T-helper 1 cell (primary cell): Measurements from ENCODE around the gene CAPN9.
"Not testable (repeated sequence)": the region's sequence is repeated elsewhere in the genome, so short reads cannot be mapped to it uniquely, and the experiment has no call there.

Experiments
- DNase-seq, 5 donors: peaks; one replicate each; pipeline ENCODE4 v3.0.0-alpha.2; 2012 to 2020

Gene CAPN9

GRCh38 chr1:230826166-230826875 lies 79.1 kb downstream of the CAPN9 start:
- no peak for DNase-seq

- no peak for DNase-seq
Observed at GRCh38 chr1:230827081-230827681, 80.0 kb downstream of the CAPN9 start.

DNA sequence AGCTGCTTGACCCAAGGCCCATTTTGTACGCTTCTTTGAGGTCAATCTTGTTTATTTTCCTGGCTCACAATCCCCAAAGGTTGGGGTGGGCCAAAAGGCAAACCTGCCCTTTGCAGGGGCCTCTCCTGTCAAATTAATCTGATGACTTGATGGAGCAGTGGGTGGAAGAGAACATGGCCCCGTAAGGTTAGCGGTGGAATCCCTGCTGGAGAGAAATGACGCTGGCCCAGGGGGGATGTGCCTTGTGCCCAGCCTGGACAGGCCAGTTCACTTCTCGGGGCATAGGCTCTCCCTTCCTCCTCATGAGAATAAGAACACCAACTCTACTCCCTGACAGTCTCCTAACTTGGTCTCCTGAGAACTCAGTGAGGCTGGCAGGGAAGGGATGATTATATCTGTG lies 80.6 kb downstream of the CAPN9 start:
- DNase-seq: no peak

GRCh38 chr1:230828421-230828820 lies 81.2 kb downstream of the CAPN9 start:
- no peak for DNase-seq

DNA sequence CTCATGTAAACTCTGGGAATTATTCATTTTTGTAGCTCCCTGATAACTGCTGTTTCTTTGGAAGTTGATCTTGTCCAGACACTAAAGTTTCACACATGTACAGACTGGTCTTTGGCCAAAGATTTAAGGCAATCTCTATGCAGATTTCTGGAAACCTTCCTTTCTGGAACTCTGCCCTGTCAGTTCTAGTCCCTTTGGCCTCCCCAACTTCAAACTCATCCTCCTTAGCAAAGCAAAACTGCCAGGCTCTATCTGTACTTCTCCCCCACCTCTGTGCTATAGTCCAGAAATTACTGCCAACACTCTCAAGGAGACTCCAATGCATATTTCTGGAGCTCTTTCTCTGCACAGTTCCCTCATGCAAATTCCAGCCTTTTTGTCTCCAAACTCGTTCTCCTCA lies 84.6 kb downstream of the CAPN9 start:
- no peak for DNase-seq

DNA sequence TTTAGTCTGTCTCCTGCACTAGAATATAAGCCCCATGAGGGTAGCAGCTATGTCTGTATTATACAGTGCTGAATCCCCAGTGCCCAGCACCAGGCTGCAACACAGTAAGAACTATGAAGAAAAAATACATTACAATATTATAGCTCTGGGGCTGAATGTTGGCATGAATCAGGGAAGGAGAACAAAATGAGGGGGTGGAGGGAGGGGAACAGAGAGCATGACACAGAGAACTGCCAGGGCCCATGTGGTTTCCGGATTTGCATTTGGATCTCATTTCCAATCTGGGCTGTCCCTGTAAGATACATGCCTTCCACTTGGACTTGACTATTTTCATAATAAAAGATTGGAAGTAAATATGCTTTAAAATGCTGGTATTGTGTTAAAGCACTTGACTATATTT lies 85.3 kb downstream of the CAPN9 start:
- no peak for DNase-seq

- no peak for DNase-seq
Observed at GRCh38 chr1:230833511-230833910, 86.3 kb downstream of the CAPN9 start.

DNA sequence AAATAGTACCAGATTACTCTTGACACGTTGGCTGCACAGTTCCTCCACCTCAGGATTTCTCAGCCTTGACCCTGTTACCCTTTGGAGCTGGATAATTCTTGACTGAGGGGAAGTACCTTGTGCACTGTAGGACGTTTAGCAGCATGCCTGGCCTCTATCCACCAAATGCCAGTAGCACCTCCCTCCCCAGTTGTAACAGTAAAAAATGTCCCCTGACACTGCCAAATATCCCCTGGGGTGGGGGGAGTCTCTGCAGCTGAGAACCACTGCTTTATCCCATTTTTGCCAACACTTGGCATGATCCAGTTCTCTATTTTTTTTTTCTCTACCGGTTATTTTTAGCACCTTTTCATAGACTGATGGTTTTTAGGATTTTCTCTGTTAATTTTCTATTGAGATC lies 87.1 kb downstream of the CAPN9 start:
- DNase-seq: no peak

DNA sequence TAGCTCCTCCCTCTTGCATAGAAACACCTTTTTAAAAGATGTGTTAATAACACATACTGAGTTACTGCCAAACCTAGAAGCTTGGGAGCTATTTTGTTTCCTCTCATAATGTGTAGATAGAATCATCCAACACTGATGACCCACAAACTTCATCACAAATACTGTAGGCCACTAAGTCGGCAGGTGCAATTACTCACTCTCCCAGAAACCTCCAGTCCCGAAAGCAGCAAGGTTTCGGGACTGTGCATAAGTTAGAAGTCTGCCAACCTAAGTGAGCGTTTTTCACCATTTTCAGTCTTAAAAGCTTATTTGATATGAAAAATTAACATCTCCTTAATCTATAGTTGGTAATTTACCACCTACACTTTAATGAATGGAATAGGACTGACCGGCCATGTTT lies 89.2 kb downstream of the CAPN9 start:
- DNase-seq: no peak

GRCh38 chr1:230836793-230837192 lies 89.6 kb downstream of the CAPN9 start:
- no peak for DNase-seq

DNA sequence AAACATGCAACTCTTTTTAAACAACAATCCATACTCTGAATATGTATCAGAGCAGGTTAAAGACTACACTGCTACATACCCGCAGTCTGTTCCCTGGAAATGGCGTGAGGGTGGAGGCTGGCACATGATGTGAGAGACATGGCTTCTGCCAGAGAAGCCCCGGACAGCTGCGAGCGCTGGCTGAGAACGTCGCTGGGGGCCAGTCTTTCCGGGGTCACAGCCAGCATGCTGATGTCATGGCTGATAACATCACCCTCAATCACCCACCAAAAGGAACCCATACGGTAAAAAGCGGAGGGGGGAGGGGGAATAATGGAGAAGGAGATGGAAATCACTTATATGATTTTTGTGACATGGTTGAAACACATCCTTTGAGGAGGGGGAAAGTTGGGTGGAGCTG lies 92.0 kb downstream of the CAPN9 start:
- DNase-seq: no peak

GRCh38 chr1:230842801-230843200 lies 95.6 kb downstream of the CAPN9 start:
- DNase-seq: no peak

- DNase-seq: no peak
Observed at GRCh38 chr1:230843503-230844309, 96.5 kb downstream of the CAPN9 start.

- no peak for DNase-seq
Observed at GRCh38 chr1:230844561-230844960, 97.4 kb downstream of the CAPN9 start.

DNA sequence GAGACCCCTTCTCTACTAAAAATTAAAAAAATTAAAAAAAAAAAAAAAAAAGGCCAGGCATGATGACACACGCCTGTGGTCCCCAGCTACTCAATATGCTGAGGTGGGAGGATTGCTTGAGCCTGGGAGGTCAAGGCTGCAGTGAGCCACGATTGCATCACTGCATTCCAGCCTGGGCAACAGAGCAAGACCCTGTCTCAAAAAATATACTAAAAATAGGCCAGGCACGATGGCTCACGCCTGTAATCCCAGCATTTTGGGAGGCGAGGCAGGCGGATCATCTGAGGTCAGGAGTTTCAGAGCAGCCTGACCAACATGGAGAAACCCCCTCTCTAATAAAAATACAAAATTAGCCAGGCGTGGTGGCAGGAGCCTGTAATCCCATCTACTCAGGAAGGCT lies 98.0 kb downstream of the CAPN9 start:
- DNase-seq: not testable (repeated sequence)

GRCh38 chr1:230848235-230848634 lies 101.0 kb downstream of the CAPN9 start:
- no peak for DNase-seq

DNA sequence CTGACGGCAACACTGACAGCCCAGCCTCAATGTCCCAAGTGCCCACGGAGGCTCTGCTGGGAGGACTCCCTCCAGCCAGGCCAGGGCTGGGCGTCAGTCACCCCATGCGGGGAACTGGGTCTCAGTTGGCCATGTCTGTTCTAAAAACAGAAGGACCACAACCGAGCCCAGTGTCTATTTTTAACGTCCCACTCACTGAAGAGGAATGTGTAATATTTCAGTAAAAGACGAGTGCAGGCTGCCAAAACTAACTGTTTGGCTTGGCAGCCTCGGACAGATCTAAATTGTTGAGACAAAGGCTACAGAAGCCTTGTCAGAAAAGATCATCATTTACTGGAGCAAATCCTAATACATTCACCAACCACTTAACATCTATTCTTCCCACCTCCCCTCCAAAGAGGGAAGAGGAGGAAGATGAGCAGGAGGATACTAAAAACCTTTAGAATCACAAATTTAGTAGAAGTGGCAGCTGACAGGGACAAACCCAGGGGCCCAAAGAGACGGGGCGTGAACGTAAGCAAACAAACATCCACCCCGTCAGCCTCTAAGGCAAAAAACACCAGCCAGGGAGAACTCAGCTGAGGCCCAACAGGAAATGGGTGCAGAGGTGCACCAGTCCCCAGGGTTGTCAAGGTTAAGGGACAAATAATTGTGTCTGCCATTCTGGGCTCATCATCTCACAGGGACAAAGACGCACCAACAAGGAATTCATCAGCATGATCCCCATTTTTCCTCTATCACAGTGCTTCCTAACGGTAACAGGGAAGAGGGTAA lies 102.5 kb downstream of the CAPN9 start:
- DNase-seq: no peak

DNA sequence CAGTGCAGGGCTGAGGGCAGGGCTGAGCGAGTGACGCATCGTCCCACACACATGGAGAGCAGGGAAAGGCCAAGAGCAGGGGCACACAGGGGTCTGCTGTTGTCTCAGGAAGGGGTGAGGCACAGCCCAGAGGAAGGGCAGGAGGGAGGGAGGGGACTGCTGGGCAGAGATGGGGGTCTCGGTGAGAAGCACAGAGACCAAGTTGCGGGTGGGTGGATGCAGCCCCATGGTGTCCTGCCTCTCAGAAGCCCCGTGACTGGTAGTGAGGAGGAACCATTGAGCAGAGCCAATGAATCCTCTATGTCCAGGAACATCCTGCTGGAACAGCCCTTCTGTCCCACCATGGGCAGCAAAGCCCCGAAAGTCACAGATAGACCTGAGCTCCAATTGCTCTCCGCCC lies 103.4 kb downstream of the CAPN9 start:
- no peak for DNase-seq

GRCh38 chr1:230851291-230851691 lies 104.1 kb downstream of the CAPN9 start:
- no peak for DNase-seq
